Mucosa of rectum (tissue), 2 donors: Measurements from ENCODE around the gene MOSPD3.

Experiments used
- H3K27ac ChIP-seq, 2 donors: one replicate each; pipeline ENCODE4 v1.7.0; 2013; ENCODE audit warnings: inconsistent platforms in 2 of 2, low read depth in 2 of 2, low read length in 2 of 2
- H3K27me3 ChIP-seq, 2 donors: one replicate each; pipeline ENCODE4 v1.7.0; 2013; ENCODE audit warnings: low read length in 2 of 2; ENCODE audit not compliant: control insufficient read depth in 2 of 2, insufficient read depth in 2 of 2
- H3K36me3 ChIP-seq, 2 donors: one replicate each; pipeline ENCODE4 v1.7.0; 2013; ENCODE audit warnings: low read length in 2 of 2; ENCODE audit not compliant: control insufficient read depth in 2 of 2, insufficient read depth in 2 of 2
- H3K4me1 ChIP-seq, 2 donors: one replicate each; pipeline ENCODE4 v1.7.0; 2013; ENCODE audit warnings: low read length in 2 of 2, mild to moderate bottlenecking in 1 of 2; ENCODE audit not compliant: control insufficient read depth in 2 of 2, insufficient read depth in 2 of 2
- H3K4me3 ChIP-seq, 2 donors: one replicate each; pipeline ENCODE4 v1.7.0; 2013; ENCODE audit warnings: low read length in 2 of 2
- H3K9ac ChIP-seq, 2 donors: one replicate each; pipeline ENCODE4 v1.7.0; 2013; ENCODE audit warnings: low read length in 2 of 2, low read depth in 1 of 2, mild to moderate bottlenecking in 1 of 2
- H3K9me3 ChIP-seq, 2 donors: one replicate each; pipeline ENCODE4 v1.7.0; 2013; ENCODE audit warnings: low read length in 2 of 2; ENCODE audit not compliant: control insufficient read depth in 2 of 2
- donor health status: healthy.
- donor health status: Normal muscosa, but diverticular disease.

MOSPD3 gene

DNA sequence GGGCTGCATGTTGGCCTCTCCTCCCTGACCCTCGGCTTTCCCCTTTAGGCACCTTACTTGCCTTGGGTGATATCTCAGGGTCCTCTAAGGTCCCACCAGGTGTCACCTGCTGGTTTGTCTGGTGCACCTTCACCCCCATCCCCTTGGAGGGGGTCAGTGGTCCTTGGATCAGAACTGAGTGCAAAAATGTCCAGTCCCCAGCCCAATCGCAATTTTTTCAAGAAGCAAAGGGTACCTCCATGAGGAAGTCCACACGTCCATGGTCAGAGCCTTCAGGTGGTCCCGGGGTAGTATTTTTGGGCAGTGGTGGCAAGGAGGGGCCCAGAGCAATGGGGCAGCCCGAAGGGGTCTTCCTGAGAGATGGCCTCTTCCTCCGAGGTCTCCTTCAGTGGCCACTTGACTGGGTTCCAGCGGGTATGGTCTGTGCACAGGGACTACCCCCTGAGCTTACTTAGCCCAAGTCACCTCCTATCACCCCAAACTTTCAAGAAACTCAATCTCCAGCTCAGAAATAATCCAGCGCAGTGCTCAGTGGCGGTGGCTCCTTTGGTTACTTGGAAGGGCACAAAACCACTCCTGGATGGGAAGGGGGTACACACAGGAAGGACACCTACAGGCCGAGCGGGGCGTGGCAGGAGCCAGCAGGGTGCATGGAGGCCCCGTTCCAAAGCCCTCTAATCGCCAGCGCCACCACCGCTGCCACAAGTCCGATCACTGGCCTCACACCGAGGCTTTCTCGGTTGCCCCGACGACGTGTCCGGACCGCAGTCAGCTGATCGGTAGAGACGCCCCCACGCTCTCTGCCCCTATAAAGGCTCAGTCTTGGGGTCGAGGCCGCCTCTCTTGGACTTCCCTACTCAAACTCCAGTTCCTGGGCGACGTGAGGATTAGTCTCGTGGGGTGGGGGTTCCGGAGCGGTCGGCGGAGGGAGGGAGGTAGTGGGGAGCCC is 43.2 kb upstream of the MOSPD3 start:
- peak overlapping the region in 1 of 2 donors; percentile 16 for H3K27ac ChIP-seq
- H3K27me3 ChIP-seq: no peaks in the 10 kb centered on the region
- peaks cover 22 to 25% of the 10 kb centered on the region in 2 donors for H3K4me1 ChIP-seq
- peaks cover 3 to 5% of the 10 kb centered on the region in 2 donors for H3K36me3 ChIP-seq
- peak overlapping the region in 1 of 2 donors; percentile 14 for H3K9ac ChIP-seq
- H3K9me3 ChIP-seq: no peaks in the 10 kb centered on the region
- H3K4me3 ChIP-seq: peak overlapping the region; percentile 48 to 61

DNA sequence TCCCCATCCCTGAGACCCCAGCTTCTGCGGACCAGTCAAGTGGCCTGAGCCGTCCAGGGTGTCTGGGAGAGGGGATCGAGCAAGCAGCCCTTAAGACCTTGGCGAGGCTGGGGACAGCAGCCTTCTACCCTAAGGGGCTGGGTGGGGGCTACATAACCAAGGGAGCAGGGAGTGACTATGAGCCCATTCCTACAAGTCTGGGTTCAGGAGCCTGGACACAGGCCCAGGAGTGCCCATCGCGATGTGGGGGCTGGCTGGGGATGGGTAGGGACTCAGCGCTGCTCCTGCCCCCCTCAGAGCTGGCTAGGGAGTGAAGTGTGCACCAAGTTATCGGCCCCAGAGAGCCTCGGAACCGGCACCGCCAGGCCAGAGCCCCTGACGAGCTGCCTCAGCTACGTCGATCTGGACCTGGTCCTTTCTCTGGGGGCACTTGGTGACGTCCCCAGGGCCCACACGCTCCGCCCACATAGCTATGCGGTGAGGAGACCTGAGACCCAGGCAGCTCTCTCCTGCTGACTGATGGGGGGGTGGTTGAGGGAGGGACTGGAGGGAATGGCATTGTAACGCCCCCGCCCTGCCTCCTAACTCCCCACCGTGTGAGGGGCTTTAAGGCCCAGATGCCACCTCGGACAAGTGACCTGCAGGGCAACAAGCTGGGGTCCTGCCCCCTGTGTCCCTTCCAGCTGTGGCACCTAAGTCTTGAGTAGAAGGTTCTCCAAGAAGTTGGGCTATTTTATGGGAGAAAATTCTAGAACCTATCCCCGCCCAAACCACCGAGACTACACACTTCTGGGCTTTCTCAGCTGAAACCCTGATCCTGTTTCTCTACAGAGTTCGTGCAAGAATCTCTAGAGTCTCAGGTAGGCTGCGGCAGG is 41.1 kb upstream of the MOSPD3 start:
- Histone ChIP-seq H3K27ac (no peak overlapping the region), H3K27me3 (no peaks in the 10 kb centered on the region)

DNA sequence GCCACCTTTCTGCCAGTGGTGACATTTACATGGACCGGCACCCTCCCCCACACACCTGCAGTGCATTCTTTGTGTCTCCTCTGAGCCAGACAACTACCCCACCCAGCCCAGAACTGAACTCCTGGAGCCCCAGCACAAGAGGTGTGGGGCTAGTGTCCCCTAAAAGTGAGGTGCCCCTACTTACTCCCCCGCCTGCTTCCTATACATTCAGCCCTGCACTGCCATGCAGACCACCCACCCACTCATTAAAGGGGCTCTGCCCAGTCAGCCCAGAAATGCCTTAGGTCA is 40.6 kb upstream of the MOSPD3 start:
- H3K27me3 ChIP-seq: no peaks in the 10 kb centered on the region
- no peak overlapping the region for H3K27ac ChIP-seq
- no peaks in the 10 kb centered on the region for H3K9me3 ChIP-seq
- no peak overlapping the region for H3K9ac ChIP-seq
- H3K4me3 ChIP-seq: no peak overlapping the region
- peaks cover 22 to 25% of the 10 kb centered on the region in 2 donors for H3K4me1 ChIP-seq
- peaks cover 16 to 21% of the 10 kb centered on the region in 2 donors for H3K36me3 ChIP-seq

More for the DNA sequence above, 41.1 kb upstream of the MOSPD3 start:
- Histone ChIP-seq H3K36me3 (peaks cover 13 to 15% of the 10 kb centered on the region in 2 donors), H3K4me1 (peaks cover 22 to 25% of the 10 kb centered on the region in 2 donors), H3K9ac (no peak overlapping the region), H3K9me3 (no peaks in the 10 kb centered on the region), H3K4me3 (no peak overlapping the region)

DNA sequence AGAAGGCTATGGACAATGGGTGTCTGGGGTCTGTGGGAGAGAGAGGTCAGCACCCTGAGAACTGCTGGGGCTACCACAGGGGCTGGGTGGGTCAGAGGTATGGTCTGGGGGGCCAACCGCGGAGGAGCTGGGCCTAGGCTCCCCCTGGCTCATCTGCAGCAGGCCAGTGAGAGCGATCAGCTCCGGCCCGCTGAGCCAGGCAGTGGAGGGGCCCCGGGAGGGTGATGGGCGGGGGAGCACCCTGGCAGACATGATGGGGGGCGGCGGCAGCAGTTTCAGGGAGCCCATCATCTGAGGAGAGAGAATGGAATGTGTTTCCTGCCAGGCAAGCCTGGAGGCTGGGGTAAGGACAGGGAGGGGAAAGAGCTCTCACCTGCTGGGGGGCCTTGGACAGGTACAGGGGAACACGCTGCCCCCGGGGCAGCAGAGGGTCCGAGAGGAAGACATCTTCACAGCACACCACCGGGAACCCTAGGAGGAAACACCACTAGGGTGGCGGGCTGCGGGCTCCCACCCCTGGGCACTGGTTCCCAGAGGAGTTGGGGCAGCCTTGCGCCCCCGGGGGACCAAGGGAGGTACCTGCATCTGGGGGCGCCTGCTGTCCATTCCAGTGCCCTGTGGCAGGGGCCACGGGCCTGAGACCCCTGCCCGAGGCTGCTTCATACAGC is 39.9 kb upstream of the MOSPD3 start:
- H3K9me3 ChIP-seq: no peaks in the 10 kb centered on the region

DNA sequence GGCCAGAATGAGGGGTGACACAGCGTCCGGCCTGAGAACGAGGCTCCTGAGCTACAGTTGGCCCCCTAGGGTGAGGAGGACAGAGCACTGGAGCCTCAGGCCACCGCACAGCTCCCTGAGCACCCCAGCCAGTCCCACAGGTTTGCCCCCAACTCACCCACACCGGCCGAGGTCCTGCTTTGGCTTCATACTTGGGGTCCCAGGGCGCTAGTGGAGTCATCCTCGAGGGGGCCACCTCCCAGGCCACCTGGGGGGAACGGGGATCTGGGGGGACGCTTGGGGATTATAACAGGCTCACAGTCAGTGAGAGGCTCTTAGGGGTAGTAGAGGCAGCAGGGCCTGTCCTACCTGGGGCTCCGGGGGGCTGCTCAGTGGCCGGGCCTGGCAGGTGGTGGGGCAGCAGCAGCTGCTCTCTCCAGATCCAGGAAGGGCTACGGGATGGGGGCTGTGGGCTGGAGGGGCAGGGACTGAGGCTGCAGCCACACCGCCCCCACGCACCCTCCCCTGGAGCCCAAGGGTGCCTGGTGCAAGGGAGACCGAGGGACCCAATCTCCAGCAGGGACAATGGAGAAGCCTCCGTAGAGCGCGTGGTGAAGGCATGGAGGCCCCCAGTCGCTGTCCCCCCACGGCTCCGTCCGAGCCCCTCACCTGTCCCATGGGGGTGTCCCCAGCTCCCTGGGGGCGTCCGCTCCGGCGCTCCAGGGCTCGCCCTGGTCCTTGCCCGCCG is 39.2 kb upstream of the MOSPD3 start:
- H3K36me3 ChIP-seq: peaks cover 24 to 27% of the 10 kb centered on the region in 2 donors
- no peak overlapping the region for H3K27ac ChIP-seq
- no peak overlapping the region for H3K9ac ChIP-seq
- H3K4me3 ChIP-seq: no peak overlapping the region
- H3K27me3 ChIP-seq: no peaks in the 10 kb centered on the region
- peaks cover 19 to 22% of the 10 kb centered on the region in 2 donors for H3K4me1 ChIP-seq
- no peaks in the 10 kb centered on the region for H3K9me3 ChIP-seq

More for the DNA sequence above, 39.9 kb upstream of the MOSPD3 start:
- Histone ChIP-seq H3K4me3 (no peak overlapping the region), H3K9ac (no peak overlapping the region), H3K27me3 (no peaks in the 10 kb centered on the region), H3K27ac (no peak overlapping the region), H3K4me1 (peaks cover 21 to 25% of the 10 kb centered on the region in 2 donors), H3K36me3 (peaks cover 17 to 22% of the 10 kb centered on the region in 2 donors)

DNA sequence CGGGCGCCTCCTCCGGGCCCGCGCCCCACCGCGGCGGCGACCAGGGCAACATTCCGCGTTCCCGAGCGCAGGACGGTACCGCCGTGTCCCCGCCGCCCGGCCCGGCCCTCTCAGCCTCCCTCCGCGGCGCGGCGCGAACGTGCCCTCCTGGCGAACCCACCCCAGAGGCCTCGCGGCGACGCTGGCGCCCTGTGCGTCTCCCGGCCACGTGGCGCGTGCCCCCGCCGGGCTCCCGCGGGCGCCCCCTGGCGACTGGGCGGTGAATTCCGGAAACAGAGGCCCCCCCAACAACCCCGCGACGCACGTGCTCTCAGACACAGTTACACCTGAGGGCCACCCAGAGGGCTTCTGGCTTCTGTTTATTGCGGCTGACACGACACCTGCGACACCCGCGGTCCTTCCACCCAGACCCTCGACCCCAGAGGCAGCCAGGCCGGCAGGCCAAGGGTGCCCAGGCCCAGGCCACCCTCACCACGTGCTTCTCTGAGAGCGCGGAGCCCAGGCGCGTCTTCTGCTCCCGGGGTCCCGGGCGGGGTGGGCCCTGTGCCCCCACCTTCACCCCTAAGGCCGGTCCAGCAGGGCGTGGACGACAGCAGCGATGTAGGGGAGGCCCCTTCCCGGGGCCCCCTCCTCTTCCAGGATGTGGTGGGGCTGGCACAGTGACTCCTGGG is 38.5 kb upstream of the MOSPD3 start, which contains the start of gene SAP25:
TSS of gene SAP25 (minus strand) at position 210 of the 671 bp plus-strand sequence. CDS start at position 52, 158 bp downstream.
- H3K9me3 ChIP-seq: no peaks in the 10 kb centered on the region
- peaks cover 14 to 18% of the 10 kb centered on the region in 2 donors for H3K4me1 ChIP-seq
- H3K9ac ChIP-seq: no peak within 1 kb of the TSS
- H3K36me3 ChIP-seq: peaks cover 31 to 34% of the 10 kb centered on the region in 2 donors
- H3K27ac ChIP-seq: no peak within 1 kb of the TSS
- no peak within 1 kb of the TSS for H3K4me3 ChIP-seq
- no peaks in the 10 kb centered on the region for H3K27me3 ChIP-seq

DNA sequence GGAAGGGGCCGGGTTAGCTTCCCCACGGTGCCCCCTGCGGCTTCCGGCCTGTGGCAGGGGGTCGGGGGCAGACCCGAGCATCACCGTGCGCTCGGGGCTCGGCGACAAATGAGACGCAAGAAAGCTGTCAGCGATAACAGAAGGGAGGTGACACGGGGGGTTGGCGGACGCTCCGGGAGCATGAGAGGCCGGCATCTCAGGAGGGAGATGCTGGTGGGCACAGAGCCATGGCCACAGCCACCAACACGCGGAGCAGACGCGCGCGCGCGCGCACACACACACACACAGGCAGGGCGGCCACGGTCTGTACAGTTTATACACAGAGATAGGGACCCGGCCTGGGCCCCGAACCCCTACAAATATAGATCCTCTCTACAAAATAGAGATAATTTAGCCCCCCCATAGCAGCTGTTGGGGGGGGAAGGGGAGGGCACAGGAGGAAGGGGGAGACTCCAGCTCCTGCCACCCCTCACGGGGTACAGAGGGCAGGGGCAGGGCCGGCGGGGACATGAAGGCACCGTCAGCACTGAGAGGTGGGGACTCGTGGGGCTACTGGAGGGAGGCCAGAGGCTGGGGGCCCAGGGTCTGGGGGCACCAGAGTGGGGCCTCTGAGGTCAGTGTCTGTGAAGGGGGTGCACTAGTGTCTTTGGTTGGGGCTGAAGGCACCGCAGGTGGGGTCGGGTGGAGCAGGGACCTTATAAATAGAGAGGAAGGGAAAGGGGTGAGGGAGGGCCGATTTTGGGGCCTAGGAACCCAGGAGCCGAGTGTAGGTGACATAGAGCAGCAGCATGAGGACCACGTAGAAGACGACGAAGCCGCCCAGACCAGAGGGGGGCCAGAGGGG is 37.8 kb upstream of the MOSPD3 start:
- H3K36me3 ChIP-seq: peaks cover 35 to 39% of the 10 kb centered on the region in 2 donors
- no peak overlapping the region for H3K4me3 ChIP-seq
- H3K27ac ChIP-seq: no peak overlapping the region
- no peaks in the 10 kb centered on the region for H3K27me3 ChIP-seq
- H3K4me1 ChIP-seq: peaks cover 7 to 10% of the 10 kb centered on the region in 2 donors
- no peaks in the 10 kb centered on the region for H3K9me3 ChIP-seq
- no peak overlapping the region for H3K9ac ChIP-seq

DNA sequence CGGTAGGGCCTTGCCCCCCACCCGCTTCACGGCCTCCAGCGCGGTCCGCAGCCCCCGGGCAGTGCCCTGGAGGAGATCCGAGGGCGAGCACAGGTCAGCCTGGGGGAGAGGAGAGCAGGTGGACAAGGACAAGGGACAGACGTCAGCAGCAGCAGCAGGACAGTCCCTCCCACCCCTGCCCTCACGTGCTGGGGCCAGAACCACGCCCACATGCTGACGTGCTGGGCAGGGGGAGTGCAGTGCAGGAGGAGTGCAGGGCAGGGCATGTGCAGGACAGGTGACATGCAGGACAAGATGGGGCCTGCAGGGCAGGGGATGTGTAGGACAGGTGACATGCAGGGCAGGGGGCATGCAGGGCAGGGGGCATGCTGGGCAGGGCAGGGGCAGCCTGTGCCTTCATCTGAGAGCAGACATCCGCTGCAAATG is 37.1 kb upstream of the MOSPD3 start:
- Histone ChIP-seq H3K36me3 (peaks cover 42 to 44% of the 10 kb centered on the region in 2 donors), H3K27me3 (no peaks in the 10 kb centered on the region), H3K4me1 (peaks cover under 1 to 7% of the 10 kb centered on the region in 2 donors), H3K27ac (no peak overlapping the region), H3K9me3 (no peaks in the 10 kb centered on the region), H3K4me3 (no peak overlapping the region), H3K9ac (no peak overlapping the region)
